Measurements from ENCODE around the gene N4BP2.
"Not testable (repeated sequence)": the region's sequence is repeated elsewhere in the genome, so short reads cannot be mapped to it uniquely, and the experiment has no call there.

Gene N4BP2

DNA sequence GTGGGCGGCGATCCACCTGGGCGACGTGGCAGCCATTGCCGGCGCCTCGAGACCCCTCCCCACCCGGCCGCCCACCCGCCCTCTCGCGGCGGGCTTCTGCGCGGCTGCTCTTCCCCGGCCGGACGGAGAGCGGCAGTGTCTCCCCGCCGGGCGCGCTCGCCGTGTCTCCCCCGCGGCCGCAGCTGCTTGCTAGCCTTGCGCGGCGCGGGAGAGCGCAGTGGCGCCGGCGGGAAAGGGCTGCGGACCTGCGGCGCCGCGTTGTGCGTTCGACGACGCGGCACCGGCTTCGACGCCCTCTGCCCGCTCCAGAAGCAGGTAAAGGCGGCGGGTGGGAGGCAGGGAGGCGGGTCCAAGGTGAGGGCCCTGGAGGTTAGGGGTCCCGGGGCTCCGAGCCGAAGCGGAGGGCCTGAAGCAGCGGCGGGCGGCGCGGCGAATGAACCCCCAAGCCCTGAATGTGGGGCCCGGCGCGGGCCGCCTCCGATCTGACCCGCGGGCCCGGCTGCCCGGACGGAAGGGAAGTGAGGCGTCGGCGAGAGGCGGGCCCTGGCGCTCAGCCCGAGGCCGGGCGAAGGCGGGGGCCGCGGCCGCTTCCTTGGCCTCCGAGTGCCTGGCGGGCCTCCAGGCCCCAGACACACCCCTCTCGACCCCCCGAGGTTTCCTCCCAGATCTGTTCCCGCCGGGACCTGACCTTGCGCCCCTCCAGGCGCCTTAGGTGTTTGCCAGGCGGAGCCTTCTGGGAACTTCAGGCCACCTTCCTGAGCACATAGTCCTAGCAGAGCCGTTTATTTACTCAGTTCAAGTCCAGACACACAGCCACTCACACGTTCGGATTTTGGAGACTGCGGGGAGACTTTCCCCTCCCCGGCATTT, at the start of gene N4BP2:
TSS of gene N4BP2 (plus strand) at position 135 of the 870 bp plus-strand sequence. CDS start 40,491 bp downstream, outside the sequence.
- DNase-seq: peak; percentile 82

DNA sequence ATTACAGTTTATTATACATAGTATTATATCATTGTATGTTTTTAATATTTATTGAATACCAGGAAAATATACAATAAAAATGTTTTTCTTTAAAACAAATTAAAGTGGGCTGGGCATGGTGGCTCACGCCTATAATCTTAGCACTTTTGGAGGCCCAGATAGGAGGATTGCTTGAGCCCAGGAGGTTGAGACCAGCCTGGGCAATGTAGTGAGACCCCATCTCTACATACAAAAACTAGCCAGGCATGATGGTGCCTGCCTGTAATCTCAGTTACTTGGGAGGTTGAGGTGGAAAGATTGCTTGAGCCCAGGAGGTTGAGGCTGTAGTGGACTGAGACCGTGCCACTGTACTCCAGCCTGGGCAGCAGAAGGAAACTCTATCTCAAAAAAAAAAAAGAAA, 40.6 kb upstream of the N4BP2 start:
- DNase-seq (no peak), ATAC-seq (no peak)

More for the DNA sequence above, at the start of gene N4BP2:
- peak; percentile 55 for ATAC-seq

DNA sequence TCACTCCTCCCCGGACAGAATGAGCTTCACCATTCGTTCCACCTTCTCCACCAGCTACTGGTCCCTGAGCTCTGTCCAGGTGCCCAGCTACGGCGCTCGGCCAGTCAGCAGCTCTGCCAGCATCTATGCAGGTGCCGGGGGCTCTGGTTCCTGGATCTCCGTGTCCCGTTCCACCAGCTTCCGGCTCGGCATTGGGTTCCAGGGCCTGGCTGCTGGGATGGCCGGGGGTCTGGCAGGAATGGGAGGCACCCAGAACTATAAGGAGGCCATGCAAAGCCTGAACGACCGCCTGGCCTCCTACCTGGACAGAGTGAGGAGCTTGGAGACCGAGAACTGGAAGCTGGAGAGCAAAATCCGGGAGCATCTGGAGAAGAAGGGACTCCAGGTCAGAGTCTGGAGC, 36.4 kb upstream of the N4BP2 start:
- DNase-seq: no peak
- ATAC-seq: no peak

DNA sequence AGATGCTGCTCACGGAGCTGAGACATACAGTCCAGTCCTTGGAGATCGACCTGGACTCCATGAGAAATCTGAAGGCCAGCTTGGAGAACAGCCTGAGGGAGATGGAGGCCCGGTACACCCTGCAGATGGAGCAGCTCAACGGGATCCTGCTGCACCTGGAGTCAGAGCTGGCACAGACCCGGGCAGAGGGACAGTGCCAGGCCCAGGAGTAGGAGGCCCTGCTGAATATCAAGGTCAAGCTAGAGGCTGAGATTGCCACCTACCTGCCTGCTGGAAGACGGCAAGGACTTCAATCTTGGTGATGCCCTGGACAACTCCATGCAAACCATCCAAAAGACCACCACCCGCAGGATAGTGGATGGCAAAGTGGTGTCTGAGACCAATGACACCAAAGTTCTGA, 35.5 kb upstream of the N4BP2 start:
- not testable (repeated sequence) for DNase-seq, ATAC-seq

DNA sequence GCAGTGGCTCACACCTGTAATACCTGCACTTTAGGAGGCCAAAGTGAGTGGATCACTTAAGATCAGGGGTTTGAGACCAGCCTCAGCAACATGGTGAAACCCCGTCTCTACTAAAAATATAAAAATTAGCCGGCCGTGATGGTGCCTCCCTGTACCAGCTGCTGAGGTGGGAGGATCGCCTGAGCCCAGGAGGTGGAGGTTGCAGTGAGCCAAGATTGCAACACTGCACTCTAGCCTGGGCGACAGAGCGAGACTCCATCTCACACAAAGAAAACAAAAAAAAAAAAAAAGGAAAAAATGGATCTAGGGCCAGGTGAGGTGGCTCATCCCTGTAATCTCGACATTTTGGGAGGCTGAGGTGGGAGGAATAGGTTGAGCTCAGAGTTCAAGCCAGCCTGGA, 32.6 kb upstream of the N4BP2 start:
- DNase-seq, ATAC-seq: not testable (repeated sequence)

DNA sequence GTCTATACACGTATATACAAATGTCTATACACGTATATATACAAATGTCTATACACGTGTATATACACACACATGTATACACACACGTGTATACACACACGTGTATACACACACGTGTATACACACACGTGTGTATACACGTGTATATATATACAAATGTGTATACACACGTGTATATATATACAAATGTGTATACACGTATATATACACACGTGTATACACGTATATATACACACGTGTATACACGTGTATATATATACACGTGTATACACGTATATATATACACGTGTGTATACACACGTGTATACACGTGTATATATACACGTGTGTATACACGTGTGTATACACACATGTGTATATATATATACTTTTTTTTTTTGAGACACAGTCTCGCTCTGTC, 23.9 kb upstream of the N4BP2 start:
- ATAC-seq (no peak), DNase-seq (no peak)

DNA sequence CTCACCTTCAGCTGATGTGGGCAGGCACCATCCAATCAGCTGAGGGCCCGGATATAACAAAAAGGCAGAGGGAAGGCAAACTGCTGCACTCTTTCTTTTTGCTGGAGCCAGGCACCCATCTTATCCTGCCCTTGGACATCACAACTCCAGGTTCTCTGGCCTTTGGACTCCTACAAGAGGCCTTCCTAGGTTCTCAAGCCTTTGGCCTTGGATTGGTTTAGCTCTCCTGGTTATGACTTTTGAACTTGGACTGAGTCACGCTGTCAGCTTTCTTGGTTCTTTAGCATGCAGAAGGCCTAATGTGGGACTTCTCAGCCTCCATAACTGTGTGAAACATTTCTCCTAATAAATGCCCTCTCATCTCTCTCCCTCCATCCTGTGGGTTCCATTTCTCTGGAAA, 23.0 kb upstream of the N4BP2 start:
- no peak for ATAC-seq
- no peak for DNase-seq

DNA sequence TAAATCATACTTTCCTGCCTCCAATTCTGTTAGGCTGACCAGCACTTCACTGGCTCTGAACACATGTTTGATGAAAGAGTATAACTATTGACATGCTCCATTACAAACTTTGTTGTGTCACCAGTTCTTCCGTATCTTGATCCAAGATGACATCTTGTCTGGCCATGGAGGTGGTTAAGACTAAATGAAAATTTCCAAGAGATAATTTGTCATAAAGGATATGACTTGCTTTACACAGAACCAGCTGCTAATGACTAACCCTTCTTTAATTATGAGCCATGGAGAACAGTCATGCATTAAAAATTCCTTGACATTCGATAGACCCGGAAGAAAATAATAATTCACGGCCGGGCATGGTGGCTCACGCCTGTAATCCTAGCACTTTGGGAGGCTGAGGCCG, 17.7 kb upstream of the N4BP2 start:
- no peak for DNase-seq
- no peak for ATAC-seq

DNA sequence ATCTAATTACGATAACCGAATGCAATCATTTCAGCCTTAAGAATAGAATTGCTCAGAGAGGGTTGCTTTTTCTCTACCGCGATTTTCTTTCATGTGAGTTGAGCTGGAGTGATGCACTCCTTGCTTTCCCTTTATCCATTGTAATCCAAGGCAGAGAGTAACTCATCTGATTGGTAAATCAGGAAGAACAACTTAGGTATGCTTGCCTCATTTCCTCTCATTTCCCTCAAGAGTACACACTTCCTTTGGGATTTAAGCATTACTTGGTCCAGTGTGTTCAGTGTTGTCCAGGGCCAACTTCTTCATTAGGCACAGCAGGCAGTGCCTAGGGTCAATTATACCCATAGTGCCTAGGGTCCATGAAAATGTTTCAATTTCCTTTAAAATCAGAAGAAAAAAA, 15.7 kb upstream of the N4BP2 start:
- no peak for DNase-seq

DNA sequence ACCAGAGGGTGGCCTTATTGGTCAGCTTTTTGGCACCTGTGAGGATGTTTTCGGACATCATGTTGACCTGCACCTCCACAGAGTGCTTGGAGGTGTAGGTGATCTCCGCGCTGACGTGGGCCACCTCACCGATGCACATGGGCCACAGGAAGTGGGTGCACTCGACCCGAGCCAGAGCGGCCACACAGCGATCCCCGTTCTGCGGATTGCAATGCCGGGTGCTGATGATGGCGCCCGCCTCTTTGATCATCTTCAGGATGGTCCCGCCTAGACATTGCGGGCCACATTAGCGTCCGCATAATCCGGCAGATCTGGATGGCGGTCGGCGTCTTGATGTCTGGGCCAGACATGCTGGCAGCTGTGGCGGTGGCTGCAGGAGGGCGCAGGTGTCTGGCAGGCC, 12.9 kb upstream of the N4BP2 start:
- no peak for ATAC-seq
- DNase-seq: no peak

More for the DNA sequence above, 15.7 kb upstream of the N4BP2 start:
- no peak for ATAC-seq

DNA sequence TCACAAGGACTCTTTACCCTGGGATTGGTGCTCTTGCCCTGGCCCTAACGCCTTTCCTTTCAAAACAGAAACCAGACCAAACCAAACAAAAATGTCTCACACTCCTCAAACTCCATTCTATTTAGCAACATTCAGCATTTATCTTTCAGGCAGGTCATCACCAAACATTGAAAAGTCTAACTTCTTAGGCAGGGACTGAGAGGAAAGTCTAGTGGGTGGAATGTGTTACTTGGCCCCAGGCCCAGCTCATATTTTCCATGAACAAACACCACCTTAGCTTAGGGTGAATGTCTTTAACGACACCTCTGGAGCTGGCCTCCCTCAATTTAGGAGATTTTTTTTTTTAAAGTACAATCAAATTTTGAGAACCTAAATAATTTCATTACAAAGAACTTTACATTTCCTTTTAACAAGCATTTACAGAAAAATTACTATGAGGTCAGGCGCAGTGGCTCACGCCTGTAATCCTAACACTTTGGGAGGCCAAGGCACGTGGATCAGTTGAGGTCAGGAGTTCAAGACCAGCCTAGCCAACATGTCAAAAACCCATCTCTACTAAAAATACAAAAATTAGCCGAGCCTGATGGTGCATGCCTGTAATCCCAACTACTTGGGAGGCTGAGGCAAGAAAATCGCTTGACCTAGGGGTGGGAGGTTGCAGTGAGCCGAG, 10.2 kb upstream of the N4BP2 start:
- ATAC-seq (peak; percentile 94), DNase-seq (peak; percentile 51)

DNA sequence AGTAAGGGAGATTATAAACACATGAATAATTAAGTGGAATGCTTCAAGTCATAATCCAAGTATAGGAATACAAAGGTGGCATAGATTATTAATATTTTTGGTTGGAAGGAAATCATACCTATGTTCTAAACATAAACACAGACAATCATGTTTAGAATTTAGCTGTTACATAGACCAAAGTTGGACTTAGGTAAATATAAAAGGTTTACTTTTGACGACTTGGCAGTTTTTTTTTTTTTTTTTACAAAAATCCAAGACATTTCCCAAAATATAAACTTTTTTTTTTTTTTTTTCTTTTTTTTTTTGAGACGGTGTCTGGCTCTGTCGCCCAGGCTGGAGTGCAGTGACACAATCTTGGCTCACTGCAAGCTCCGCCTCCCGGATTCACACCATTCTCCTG, 3.5 kb upstream of the N4BP2 start:
- no peak for ATAC-seq
- no peak for DNase-seq

DNA sequence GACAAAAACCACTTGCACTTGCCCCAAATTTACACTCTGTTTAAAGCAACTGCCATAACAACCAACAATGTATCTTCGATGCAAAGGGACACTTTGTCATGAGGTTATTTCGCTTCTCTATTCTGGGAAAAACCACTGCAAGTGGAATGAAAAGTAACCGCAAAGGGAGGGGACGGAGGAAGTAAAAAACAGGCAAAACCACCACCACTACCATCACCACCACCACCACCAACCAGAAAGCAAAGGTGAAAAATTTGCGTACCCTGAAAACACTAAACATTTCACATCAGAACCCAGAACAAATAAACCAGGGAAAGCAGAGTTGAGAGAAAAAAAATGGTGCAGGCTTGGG, 1.2 kb upstream of the N4BP2 start:
- DNase-seq (peak; percentile 55), ATAC-seq (peak; percentile 9)

DNA sequence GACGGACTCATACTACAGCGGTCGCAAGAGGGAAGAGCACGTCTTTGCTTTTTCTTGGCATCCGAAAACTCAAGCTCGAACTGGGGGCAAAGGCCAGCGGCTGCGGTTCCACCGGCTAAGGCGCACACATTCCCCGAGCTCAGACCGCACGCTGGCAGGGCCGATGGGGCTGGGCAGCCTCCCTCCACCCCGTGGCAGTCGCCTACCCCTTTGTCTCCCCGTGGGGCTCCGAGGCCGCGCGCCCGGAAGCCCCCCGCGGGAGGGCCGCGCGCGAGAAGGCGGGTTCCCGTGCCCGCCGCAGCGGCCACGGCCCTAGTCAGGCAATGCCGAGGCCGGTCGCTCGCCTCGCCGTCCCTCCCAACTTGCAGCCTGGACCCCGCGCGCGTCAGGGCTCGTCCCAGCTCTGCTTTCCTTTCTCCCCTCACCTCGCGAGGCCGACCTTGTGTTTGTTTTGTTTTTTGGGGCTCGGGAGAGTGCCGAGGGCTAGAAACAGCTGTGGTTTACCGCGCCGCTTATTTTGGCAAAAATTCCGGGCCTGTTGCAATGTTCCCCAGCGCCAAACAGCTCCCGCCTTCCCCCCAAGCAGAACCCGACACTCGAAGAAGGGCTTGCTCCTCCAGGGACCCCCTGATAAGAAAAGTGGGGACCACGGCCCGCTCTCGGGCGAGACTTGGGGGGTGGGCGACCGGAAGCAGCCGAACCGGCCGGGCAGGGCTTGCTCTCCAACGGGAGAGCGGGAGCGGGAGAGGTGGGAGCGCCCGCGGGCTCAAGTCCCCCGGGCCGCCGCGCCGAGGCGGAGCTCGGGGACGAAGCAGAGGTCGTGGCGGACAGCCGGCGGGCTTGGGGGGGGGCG, 561 bp upstream of the N4BP2 start:
- ATAC-seq: peak; percentile 37

DNA sequence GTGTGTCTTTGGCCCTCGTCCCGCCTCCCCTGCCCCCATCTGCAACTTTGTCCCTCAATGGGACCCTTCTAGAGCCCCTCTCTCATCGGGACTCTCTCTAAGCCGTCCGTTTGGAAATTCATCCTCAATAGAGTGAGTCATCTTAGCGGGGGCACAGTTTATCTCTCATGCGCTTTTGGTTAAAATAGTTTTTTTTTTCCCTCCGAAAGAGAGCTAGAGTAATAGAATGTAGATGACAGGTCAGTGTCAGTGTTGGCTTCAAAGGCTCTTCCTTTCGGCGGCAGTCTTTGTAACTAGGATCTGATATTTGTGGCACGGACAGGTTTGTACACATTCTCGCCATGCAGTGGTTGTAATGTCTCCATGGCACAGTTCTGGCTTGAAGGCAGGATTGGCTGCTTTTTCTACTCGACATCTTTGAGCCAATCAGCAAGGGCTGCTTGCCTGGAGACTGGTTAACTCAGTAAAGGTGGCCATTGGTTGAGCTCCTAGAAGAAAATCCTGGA, 989 bp downstream of the N4BP2 start:
- ATAC-seq (peak; percentile 79), DNase-seq (peak; percentile 63)

More for the DNA sequence above, 561 bp upstream of the N4BP2 start:
- peak; percentile 71 for DNase-seq

DNA sequence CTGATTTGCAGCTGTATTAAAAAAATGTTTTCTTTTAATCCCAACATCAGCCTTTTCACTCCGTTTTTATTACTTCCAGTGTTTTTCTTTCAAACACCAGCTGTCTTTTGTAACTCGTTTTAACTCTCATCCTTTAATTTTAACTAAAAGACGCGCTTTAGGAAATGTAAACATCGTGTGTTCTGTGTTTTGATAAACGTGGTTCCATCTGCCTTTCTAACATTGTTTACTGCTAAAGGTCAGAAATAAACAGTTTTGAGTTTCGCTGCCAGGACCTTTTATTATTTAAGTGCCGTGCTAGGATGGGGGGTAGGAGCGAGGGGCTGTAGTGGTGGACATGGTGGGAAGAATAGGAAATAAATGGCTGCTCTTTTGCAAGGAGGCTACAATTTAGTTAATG, 1.5 kb downstream of the N4BP2 start:
- DNase-seq (no peak), ATAC-seq (no peak)

DNA sequence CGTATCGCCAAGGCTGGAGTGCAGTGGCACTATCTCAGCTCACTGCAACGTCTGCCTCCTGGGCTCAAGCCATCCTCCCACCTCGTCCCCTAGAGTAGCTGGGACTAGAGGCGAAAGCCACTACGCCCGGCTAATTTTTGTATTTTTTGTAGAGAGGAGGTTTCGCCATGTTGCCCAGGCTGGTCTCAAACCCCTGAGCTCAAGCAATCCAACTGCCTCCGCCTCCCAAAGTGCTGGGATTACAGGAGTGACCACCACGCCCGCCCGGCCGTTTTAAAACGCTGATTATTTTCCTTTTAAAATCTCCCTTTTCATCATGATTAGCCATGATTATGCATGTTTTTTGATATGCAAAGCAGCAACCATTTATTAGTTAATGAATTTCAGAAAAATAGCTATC, 2.2 kb downstream of the N4BP2 start:
- no peak for ATAC-seq
- no peak for DNase-seq

DNA sequence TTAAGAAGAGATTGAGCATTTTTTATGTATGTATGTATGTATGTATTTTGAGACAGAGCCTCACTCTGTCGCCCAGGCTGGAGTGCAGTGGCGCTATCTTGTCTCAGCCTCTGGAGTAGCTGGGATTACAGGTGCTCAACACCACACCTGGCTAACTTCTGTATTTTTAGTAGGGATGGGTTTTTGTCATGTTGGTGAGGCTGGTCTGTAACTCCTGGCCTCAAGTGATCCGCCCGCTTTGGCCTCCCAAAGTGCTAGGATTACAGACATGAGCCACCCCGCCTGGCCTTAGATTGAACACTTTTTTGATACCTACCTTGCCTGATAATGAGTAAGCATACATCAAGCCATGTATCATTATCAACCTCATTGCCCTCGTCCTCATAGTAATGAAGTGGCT, 2.7 kb downstream of the N4BP2 start:
- ATAC-seq (no peak), DNase-seq (no peak)

DNA sequence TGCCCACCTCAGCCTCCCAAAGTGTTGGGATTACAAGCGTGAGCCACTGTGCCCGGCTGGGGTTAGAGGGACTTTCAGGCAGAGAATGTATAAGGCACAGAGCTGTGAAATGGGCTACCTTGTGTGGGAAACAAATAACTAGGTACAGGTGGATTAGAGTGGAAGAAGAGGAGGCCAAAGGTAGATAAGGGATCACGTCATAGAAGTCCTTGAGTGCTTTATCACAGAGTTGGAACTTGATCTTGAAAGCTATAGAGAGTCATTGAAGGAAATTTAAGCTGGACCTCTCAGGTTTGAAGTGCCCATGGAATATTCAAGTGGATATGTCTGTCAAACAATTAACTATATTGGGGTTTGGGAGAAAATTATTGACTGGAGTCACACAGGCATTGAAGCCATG, 8.4 kb downstream of the N4BP2 start:
- no peak for DNase-seq
- no peak for ATAC-seq

DNA sequence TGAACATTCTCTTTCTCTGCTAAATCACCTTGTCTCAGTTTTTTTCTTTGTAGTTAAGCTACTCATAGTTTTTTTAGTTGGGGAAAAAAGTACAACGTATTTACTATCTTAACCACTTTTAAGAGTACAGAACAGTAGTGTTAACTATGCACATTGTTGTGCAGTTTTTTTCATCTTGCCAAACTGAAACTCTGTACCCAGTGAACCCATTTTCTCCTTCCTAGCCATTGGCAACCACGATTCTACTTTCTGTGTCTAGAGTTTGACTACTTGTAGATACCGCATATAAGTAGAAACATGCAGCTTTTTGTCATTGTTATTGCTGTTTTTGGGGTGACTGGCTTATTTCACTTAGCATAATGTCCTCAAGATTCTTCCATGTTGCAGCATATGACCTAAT, 10.0 kb downstream of the N4BP2 start:
- no peak for DNase-seq
- no peak for ATAC-seq

DNA sequence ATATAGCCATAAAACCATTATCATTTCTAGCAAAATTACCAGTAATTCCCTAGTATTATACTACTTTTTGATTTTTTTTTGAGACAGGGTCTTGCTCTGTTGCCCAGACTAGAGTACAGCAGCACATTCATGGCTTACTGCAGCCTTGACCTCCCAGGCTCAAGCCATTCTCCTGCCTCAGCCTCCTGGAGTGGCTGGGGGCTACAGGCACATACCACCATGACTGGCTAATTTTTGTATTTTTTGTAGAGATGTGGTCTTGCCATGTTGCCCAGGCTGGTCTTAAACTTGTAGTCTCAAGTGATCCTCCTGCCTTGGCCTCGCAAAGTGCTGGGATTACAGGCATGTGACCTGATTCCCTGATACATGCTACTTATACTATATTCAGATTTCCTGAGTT, 13.7 kb downstream of the N4BP2 start:
- no peak for ATAC-seq

DNA sequence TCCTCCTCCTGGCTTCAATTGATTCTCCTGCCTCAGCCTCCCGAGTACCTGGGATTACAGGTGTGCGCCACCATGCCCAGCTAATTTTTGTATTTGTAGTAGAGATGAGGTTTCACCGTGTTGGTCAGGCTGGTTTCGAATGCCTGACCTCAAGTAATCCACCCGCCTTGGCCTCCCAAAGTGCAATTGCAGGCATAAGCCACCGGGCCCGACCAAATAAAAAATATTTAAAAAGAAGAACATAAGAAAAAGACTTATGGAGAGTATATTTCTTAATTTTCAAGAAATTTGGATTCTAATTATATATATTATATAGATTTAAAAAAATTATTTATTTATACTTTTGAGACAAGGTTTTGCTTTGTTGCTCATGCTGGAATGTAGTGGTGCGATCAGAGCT, 29.8 kb downstream of the N4BP2 start:
- ATAC-seq (no peak), DNase-seq (no peak)

More for the DNA sequence above, 13.7 kb downstream of the N4BP2 start:
- DNase-seq: no peak

Data from stimulated activated naive CD8-positive, alpha-beta T cell treated with anti-CD3 and anti-CD28 coated beads, Interleukin-15, Interleukin-2, amounts not matched to agents 100 U/mL and 50 U/mL, for 24 hours (primary cell).